B cell (primary cell): Measurements from ENCODE around the gene ZSCAN32. TPM values are rescaled to one million over a fixed set of nuclear protein-coding genes. Genes with fewer than 3 reads are reported as not detected.

Experiments used
- ATAC-seq: fragments of 200-7000 bp; cut with Tn5 transposase; one replicate; pipeline ENCODE4 v1.10.0; 2021; ENCODE audit warnings: low read depth, mild to moderate bottlenecking, moderate number of reproducible peaks, moderate library complexity
- CTCF ChIA-PET: fragments of 350-600 bp; sonication (Branson Sonifier 250); formaldehyde crosslinking; loops from one replicate; lab custom pipeline; 2021; ENCODE audit warnings: antibody characterized with exemption, inconsistent platforms; lab: Charles Lee
- POLR2A ChIA-PET: fragments of 350-600 bp; sonication (Branson Sonifier 250); formaldehyde crosslinking; loops from one replicate; lab custom pipeline; 2021; ENCODE audit warnings: antibody characterized with exemption; lab: Charles Lee
- DNase-seq: peaks from one replicate; pipeline ENCODE4 v3.0.0; 2013
- H2AFZ ChIP-seq: 2 replicates; pipeline ENCODE4 v1.6.1; 2012; ENCODE audit warnings: mild to moderate bottlenecking, low read depth, low read length; ENCODE audit not compliant: insufficient read depth, poor library complexity, severe bottlenecking
- H3K27ac ChIP-seq, 2 donors: 1 replicate in 1 of 2; 2 replicates in 1 of 2; pipeline ENCODE4 v1.5.1; 2012 to 2013; ENCODE audit warnings: low read length in 2 of 2, mild to moderate bottlenecking in 2 of 2, moderate library complexity in 1 of 2
- H3K27me3 ChIP-seq, 4 experiments: fragments of 200-600 bp in 1 of 4; sonication (generic) in 1 of 4; replicated peaks in 1 of 4; 1 replicate in 2 of 4; 2 replicates in 2 of 4; pipeline versions ENCODE4 v1.6.1 to v1.7.0; 2013 to 2016; ENCODE audit warnings: low read length in 3 of 4, mild to moderate bottlenecking in 2 of 4, mixed read lengths in 1 of 4, moderate library complexity in 1 of 4; ENCODE audit not compliant: insufficient read depth in 4 of 4, control insufficient read depth in 3 of 4; ENCODE audit errors: control extremely low read depth in 1 of 4
- H3K36me3 ChIP-seq, 2 experiments: replicated peaks in 1 of 2; 1 replicate in 1 of 2; 2 replicates in 1 of 2; pipeline versions ENCODE4 v1.6.1 to v1.7.1; 2013; ENCODE audit warnings: low read length in 1 of 2; ENCODE audit not compliant: insufficient read depth in 2 of 2, control insufficient read depth in 1 of 2; ENCODE audit errors: control extremely low read depth in 1 of 2, extremely low read depth in 1 of 2
- H3K4me1 ChIP-seq, 2 donors: fragments of 200-600 bp in 1 of 2; sonication (generic) in 1 of 2; 1 replicate in 1 of 2; 2 replicates in 1 of 2; pipeline versions ENCODE4 v1.5.1 to v1.6.1; 2013 to 2017; ENCODE audit warnings: low read length in 2 of 2; ENCODE audit not compliant: control insufficient read depth in 2 of 2, insufficient read depth in 2 of 2
- H3K4me2 ChIP-seq: replicated peaks from 2 replicates; pipeline ENCODE3; 2012; ENCODE audit warnings: mild to moderate bottlenecking, low read depth, low read length; ENCODE audit not compliant: poor library complexity, severe bottlenecking
- H3K4me3 ChIP-seq, 5 experiments: fragments of 200-600 bp in 1 of 5; sonication (generic) in 1 of 5; 1 replicate in 3 of 5; 2 replicates in 2 of 5; pipeline versions ENCODE4 v1.5.1 to v1.7.0; 2011 to 2016; ENCODE audit warnings: low read length in 4 of 5, mild to moderate bottlenecking in 4 of 5, low read depth in 2 of 5, control low read depth in 1 of 5, moderate library complexity in 1 of 5; ENCODE audit not compliant: insufficient read depth in 1 of 5; ENCODE audit errors: control extremely low read depth in 1 of 5, extremely low read depth in 1 of 5
- H3K79me2 ChIP-seq: fragments of 200-600 bp; sonication (generic); one replicate; pipeline ENCODE4 v1.6.0; 2016; ENCODE audit warnings: low read length; ENCODE audit not compliant: control insufficient read depth, insufficient read depth
- H3K9ac ChIP-seq: fragments of 200-600 bp; sonication (generic); 2 replicates; pipeline ENCODE4 v1.6.1; 2017; ENCODE audit warnings: mild to moderate bottlenecking, low read length, moderate library complexity
- H3K9me3 ChIP-seq, 3 donors: one replicate each; pipeline versions ENCODE4 v1.6.1 to v1.7.1; 2013; ENCODE audit warnings: low read length in 2 of 3; ENCODE audit not compliant: control insufficient read depth in 2 of 3, insufficient read depth in 1 of 3; ENCODE audit errors: control extremely low read depth in 1 of 3
- H4K20me1 ChIP-seq: 2 replicates; pipeline ENCODE4 v1.6.0; 2012; ENCODE audit warnings: mild to moderate bottlenecking, low read length; ENCODE audit not compliant: insufficient read depth, control insufficient read depth, poor library complexity, severe bottlenecking
- H3K27ac Mint-ChIP-seq: one replicate; pipeline ENCODE4 v1.8.0; 2021; ENCODE audit warnings: mixed read lengths
- H3K27me3 Mint-ChIP-seq: one replicate; pipeline ENCODE4 v1.8.0; 2021; ENCODE audit warnings: mixed read lengths
- H3K4me1 Mint-ChIP-seq: one replicate; pipeline ENCODE4 v1.8.0; 2021; ENCODE audit warnings: mixed read lengths
- H3K4me3 Mint-ChIP-seq: one replicate; pipeline ENCODE4 v1.8.0; 2021; ENCODE audit warnings: mixed read lengths
- H3K9me3 Mint-ChIP-seq: one replicate; pipeline ENCODE4 v1.8.0; 2022; ENCODE audit warnings: mixed read lengths; ENCODE audit not compliant: insufficient read depth
- CTCF ChIP-seq: fragments of 200-600 bp; IDR thresholded peaks from one replicate; pipeline ENCODE4 v1.8.0; 2022; ENCODE audit warnings: antibody characterized with exemption, mild to moderate bottlenecking
- EZH2 ChIP-seq: IDR thresholded peaks from 2 replicates; pipeline ENCODE4 v1.6.1; 2012; ENCODE audit warnings: borderline replicate concordance, low read depth, mild to moderate bottlenecking, moderate library complexity, low read length; ENCODE audit not compliant: insufficient read depth, poor library complexity, severe bottlenecking
- WGBS: methylation state at CpG from one replicate; pipeline ENCODE4 v1.1.5; 2013; ENCODE audit warnings: missing lambda C conversion rate; ENCODE audit not compliant: insufficient coverage; 5-methylcytosine and 5-hydroxymethylcytosine counted together
- intact Hi-C: fragments of 100-400 bp; cut with micrococcal nuclease; formaldehyde crosslinking; loops from one replicate; pipeline ENCODE4 v1.10.0; 2022
- polyA plus RNA-seq: library from polyadenylated mRNA; depleted of rRNA; stranded (reverse); fragments of >200 nt; gene quantifications from 2 replicates; pipeline ENCODE4 v1.2.3, GENCODE V29; 2012
- total RNA-seq, 2 donors: library from RNA; stranded (reverse); fragments of 120-200 nt in 1 of 2; gene quantifications; 1 replicate in 1 of 2; 2 replicates in 1 of 2; pipeline versions ENCODE4 v1.2.3 to v1.2.4, GENCODE V29; 2013 to 2022

The ZSCAN32 gene
- total and polyA plus RNA-seq, 2 donors (not counting 1 experiment from before 2014, with no cell fraction given): 16.3 to 25.9 TPM

DNA sequence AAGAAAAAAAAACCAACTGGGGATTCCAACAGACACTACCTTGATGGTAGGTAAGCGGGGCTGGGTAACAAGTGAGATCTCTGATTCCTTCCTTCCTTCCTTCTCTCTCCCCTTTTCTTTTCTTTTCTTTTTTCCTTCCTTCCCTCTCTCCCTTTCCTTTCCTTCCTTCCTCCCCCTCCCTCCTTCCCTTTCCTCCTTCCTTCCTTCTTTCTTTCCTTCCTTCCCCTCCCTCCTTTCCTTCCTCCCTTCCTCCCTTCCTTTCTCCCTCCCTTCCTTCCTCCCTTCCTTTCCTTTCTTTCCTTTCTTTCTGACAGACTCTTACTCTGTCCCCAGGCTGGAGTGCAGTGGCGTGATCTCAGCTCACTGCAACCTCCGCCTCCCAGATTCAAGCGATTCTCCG lies 25.1 kb downstream of the ZSCAN32 start:
- Mint-ChIP-seq H3K27ac (no peak overlapping the region), H3K4me1 (no peaks in the 10 kb centered on the region), H3K27me3 (no peaks in the 10 kb centered on the region), H3K4me3 (no peak overlapping the region), H3K9me3 (peaks cover 21% of the 10 kb centered on the region)
- WGBS: 94% methylated on average over 4 of the region's 5 CpGs
- DNase-seq (no peak), ATAC-seq (no peak)
- no peaks in the 10 kb centered on the region for H3K4me1 ChIP-seq
- H3K36me3 ChIP-seq: no peaks in the 10 kb centered on the region
- no peak overlapping the region for H3K4me3 ChIP-seq
- H3K9me3 ChIP-seq: peaks cover 3 to 63% (median 54%) of the 10 kb centered on the region in 3 donors
- ChIA-PET POLR2A (no interaction called here), CTCF (interaction anchor here (0.6 kb wide), 1 partner anchor 431 kb away, joined by 3 read pairs; no protein-coding TSS in a partner anchor)
- H4K20me1 ChIP-seq: no peaks in the 10 kb centered on the region
- H2AFZ ChIP-seq: no peak overlapping the region
- H3K79me2 ChIP-seq: no peaks in the 10 kb centered on the region
- no peak overlapping the region for H3K4me2 ChIP-seq
- no peaks in the 10 kb centered on the region for H3K27me3 ChIP-seq
- H3K9ac ChIP-seq: no peak overlapping the region
- no peak for TF ChIP-seq CTCF
- no peak for TF ChIP-seq EZH2
- H3K27ac ChIP-seq: no peak overlapping the region
- intact Hi-C loops: no loop called here

- peaks cover 5% of the 10 kb centered on the region for H3K4me1 Mint-ChIP-seq
- ATAC-seq: no peak
- H3K4me2 ChIP-seq: no peak overlapping the region
- intact Hi-C loops: no loop called here
- WGBS: 93% methylated on average over 10 of the region's 11 CpGs
- H3K27me3 Mint-ChIP-seq: no peaks in the 10 kb centered on the region
- no peak for DNase-seq
- no peak overlapping the region for H3K4me3 ChIP-seq
- CTCF ChIA-PET: no interaction called here
- H3K79me2 ChIP-seq: no peaks in the 10 kb centered on the region
- H3K4me1 ChIP-seq: peaks cover 6 to 15% of the 10 kb centered on the region in 2 donors
- H4K20me1 ChIP-seq: no peaks in the 10 kb centered on the region
- no peaks in the 10 kb centered on the region for H3K27me3 ChIP-seq
- no peak overlapping the region for H3K9ac ChIP-seq
- POLR2A ChIA-PET: no interaction called here
- no peaks in the 10 kb centered on the region for H3K36me3 ChIP-seq
- no peak overlapping the region for H3K4me3 Mint-ChIP-seq
- H2AFZ ChIP-seq: no peak overlapping the region
- H3K27ac ChIP-seq: no peak overlapping the region
- peaks cover 1 to 40% (median 30%) of the 10 kb centered on the region in 3 donors for H3K9me3 ChIP-seq
- peaks cover 3% of the 10 kb centered on the region for H3K9me3 Mint-ChIP-seq
- no peak for TF ChIP-seq CTCF
- no peak for TF ChIP-seq EZH2
- H3K27ac Mint-ChIP-seq: no peak overlapping the region
Measured at GRCh38 chr16:3369073-3369472, 31.7 kb downstream of the ZSCAN32 start.
